GM04504 (cell line): ENCODE data around the gene MRM2.

ENCODE experiments used
- DNase-seq: peaks from one replicate; pipeline ENCODE4 v3.0.0-alpha.2; 2012; ENCODE audit warnings: low read depth

The MRM2 gene

DNA sequence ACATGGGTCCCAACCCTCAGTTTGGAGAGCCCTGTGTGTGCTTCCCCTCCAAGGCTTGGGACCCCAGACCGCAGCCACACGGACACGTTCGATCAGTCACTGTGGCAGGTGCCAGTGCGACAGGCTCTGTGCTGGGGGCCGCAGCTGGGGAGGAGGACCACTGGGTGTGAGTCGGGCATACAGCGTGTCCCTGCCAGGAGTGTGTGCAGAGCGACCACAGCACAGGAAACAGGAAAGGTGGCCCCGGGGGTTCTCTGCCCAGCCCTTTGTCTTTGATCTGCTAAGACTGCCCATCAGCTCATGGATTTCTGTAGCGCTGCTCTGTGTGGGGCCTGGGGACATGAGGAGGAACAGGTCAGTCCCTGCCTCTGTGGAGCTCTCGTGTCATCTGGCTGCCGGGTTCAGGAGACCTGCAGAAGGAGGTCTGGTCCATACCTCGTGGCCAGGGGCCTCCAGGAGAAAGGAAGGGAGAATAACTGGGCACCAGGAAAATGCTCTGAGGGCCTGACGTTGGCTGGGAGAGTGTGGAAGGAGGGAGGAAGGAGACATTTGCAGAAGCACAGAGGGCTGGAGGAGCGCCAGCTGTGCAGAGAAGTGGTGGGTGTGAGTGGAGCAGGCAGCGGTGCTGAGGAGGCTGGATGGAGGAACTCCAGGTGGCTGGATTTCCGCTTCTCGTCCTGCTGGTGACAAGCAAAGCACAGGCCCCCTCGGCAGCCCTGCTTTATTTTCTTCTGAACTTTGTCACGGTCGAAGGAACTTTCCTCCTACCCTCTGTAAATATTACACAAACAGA lies 4.1 kb upstream of the MRM2 start:
- DNase-seq = no peak

DNA sequence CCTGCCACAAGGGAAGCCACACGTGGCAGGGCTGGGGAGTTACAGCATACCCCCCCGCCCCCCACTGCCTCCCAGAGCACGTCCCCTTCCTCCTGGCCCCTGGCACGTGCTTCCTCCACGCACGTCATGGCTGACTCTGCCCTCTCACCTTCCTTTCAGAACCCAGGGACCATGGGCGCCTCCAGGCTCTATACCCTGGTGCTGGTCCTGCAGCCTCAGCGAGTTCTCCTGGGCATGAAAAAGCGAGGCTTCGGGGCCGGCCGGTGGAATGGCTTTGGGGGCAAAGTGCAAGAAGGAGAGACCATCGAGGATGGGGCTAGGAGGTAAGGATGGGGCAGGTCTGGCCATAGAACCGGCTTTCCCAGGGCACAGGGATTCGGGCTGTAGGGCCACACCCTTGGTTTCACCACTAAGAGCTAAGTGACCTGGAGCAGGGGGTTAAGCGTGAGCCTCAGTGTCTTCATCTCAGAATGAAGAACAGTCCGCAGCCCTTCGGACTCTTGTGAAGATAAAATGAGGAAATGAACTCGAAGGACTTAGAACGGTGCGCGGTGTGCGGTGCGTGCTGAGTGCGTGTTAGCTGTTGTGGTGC lies 2.5 kb upstream of the MRM2 start:
- DNase-seq = no peak

DNA sequence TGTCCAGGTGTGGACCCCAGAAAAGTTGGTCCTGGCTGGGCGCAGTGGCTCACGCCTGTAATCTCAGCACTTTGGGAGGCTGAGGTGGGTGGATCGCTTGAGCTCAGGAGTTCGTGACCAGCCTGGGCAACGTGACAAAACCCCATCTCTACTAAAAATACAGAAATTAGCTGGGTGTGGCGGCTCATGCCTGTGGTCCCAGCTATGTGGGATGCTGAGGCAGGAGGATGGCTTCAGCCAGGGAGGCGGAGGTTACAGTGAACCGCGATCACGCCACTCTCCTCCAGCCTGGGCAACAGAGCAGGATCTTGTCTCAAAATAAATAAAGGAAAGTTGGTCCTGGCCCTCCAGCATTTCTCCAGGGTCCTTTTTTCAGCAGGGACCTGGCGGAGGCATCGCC lies 1.5 kb upstream of the MRM2 start:
- no peak for DNase-seq

DNA sequence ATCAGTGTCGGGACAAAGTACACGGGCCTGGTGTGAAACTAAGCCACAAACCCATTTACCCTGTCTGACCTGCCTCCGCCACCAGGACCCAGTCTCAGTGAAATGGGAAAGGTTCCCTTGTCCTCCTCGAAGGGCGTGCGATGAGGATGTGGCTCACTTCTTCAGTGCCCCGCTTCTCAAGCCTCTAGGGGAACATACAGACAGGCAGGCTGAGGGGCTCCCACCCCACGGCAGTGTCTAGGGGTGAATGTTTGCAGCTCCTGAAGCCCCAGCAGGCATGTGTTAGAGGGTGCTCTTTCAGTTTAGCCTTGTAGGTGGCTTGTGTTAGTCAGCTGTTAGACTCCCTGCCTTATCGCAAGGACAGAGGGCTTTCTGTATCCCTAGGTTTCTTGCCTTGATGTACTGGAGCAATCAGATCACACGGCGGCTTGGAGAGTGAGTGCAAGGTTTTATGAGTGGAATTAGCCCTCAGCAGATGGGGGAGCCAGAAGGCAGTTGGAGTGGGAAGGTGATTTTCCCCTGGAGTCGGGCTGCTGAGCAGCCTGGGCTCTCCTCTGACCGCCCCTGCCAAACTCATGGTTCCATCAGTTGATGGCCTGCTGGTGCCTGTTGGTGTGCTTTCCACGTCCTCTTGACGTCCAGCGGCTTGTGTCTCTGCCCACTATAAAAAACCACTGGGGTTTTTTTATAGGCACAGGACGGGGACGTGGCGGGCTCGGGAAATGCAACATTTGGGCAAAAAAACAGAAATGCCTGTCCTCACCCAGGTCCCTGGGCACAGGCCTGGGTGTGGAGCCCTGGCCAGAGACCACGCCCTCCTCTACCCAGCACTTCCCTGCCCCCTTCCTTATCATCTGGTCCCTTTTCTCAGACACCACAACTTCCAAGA lies 780 bp upstream of the MRM2 start:
- no peak for DNase-seq

DNA sequence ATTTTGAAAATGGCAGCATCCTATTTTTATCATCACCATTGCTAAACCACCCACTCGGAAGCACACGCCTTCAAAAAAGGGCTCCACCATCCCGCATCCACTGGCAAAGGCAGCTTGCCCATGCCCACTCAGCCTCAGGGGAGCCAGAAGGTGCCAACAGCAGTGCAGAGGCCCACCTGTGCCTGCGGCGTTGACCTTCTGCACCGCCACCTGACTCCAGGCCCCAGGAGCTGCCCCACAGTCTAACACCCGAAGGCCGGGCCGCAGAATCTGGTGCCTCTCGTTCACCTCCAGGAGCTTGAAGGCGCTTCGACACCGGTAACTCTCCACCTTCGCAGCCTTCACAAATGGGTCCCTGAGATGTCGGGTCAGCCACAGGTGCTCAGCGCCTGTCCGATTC lies 2.8 kb downstream of the MRM2 start:
- no peak for DNase-seq

DNA sequence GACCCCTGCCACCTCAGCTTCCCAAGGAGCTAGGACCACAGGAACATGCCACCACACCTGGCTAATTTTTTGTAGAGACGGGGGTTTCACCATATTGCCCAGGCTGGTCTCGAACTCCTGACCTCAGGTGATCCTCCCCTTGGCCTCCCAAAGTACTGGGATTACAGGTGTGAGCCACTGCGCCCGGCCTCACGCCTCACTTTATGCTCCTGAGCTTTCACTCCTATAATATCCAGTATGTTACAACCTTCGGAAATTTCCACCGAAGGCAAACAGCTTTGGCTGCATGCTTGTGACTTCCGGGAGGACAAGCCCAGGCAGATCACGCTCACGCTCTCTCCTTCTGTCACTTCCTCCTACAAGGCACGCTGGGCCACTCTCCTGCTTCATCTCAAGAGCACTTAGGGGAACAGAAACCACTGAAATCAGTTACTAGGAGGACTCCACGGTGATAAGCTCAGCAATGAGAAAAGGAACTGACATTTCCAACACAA lies 4.8 kb downstream of the MRM2 start:
- no peak for DNase-seq

DNA sequence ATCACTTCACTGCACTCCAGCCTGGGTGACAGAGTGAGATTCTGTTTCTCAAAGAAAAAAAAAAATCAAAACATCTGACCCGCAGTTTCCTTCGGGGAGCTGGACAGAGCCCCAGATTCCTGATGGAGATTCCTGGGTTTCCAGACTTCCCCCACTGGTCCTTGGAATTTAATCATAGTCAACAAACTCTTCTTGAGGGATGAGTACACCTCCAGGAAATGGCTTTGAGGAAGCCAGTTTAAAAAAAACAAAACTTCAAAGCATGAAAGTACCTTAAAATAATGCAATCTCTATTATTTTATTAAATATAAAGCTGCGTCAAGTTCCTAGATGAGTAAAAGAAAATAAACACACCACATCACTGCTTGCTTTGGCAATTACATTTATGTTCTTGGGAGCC lies 8.1 kb downstream of the MRM2 start:
- no peak for DNase-seq

DNA sequence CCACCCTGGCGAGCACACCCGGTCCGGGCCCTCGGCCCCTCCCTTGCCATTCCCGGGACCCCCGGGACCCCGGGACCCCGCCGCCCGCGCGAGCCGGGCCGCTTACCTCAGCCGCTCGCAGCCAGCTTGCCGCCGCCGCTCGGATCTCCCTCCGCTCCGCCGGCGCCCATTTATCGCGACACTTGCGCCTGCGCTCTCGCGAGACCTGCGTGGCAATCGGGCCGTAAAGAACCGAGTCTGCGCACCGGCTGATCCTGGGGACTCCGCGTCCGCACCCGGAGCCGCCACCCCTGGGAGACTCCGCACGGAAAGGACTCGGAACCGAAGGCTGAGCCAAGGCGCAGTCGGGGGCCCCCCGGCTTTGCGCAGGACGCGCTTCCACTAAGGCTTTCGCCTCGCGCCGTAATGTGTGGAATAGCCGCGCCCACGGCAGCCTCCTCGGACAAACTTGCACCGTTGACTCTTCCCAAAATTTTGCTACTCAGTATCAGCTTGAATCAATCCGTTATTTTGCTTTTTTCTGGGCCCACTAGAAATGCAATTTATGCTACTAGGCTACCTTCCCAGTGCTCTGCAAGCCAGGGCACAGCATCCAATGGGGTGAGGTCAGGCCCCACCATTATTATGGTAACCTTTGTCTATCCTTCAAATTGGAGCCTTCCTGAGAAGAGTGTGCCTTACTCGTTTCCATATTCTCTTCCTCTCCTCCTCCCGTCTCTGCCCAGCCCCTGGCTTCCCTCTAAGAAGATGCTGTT lies 9.1 kb downstream of the MRM2 start, which contains the start of gene MAD1L1:
TSS of gene MAD1L1 (minus strand) at position 180 of the 755 bp plus-strand sequence. CDS start 2,812 bp downstream, outside the sequence.
- peak; percentile 82 for DNase-seq

DNA sequence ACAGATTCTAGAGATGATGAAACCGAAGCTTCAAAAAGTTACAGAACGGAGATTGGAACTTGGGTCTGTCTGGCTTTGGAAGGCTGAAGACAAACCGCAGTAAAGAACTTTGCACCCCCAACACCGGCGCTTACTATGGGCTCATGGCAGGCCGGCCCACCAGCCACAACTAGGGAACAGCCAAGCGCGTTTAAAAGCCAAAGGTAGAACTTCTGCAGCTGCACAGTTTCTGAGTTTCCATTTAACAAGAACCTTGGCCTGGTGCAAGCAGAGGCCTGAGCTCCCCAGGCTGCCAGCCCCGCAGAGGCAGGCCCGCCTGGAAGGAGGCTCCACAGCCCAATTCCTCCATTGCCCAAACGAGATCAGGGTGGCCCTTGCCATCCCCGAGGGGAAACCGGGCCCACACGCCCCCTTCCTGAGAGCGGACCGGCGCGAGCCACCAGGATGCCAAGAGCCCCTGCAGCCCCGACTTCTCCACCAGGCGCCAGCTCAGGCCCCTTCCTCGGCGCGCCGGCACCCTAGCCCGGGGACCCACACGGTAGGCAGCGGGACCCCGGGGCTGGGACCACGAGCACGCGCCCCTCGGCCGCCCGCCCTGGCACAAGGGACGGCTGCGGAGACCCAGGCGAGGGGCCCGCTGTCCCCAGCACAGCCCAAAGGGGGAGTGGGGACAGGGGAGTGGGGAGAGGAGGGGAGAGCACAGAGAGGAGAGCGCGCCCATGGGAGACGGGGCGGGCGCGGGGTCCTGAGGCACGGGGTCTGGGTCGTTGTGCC lies 9.8 kb downstream of the MRM2 start:
- no peak for DNase-seq

DNA sequence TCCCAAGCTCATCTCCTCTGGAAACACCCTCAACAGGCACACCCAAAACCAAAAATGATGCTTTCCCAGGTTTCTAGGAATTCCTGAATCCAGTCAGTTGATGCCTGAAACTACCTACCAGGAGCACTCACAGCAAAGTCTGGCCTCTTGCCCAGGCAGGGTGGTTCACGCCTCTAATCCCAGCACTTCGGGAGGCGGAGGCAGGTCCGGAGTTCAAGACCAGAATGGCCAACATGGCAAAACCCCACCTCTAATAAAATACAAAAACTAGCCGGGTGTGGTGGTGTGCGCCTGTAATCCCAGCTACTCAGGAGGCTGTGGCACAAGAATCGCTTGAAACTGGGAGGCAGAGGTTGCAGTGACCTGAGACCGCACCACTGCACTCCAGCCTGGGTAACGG lies 11.1 kb downstream of the MRM2 start:
- DNase-seq = no peak

DNA sequence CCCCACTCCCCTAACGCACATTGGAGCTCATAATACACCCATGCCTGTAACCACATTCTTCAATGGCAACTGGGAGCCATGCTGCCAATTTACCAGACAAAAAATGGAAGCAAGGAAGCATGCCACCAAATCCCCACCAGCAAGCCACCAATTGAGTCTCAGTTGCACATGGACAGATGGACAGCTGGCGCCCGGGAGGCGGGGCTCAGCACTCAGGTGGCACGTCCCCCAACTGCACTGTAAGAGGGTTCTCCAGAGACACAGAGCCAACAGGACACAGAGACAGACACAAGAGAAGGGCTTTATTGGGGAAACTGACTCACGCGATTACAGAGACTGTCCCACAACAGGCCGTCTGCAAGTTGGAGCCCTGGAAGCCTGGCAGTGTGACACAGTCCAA lies 11.8 kb downstream of the MRM2 start:
- no peak for DNase-seq

DNA sequence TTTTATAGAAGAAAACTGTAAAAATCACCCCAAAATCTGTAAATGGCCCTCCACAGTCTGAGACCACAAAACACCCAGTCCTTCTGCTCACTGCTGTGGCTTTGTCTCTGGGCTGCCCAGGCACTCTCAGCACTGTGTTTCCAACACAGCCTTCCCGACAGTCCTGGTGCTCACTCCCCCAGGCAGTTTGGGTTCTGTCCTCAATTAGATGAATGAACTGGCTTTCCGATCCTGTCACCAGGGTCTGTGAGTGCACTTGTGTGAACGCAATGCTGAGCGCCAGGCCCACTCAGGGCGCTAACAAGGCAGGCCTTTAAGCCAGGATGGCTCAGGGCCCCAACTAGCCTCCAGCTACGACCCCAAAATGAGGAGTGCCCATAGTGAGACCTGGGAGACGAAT lies 12.5 kb downstream of the MRM2 start:
- DNase-seq = no peak

DNA sequence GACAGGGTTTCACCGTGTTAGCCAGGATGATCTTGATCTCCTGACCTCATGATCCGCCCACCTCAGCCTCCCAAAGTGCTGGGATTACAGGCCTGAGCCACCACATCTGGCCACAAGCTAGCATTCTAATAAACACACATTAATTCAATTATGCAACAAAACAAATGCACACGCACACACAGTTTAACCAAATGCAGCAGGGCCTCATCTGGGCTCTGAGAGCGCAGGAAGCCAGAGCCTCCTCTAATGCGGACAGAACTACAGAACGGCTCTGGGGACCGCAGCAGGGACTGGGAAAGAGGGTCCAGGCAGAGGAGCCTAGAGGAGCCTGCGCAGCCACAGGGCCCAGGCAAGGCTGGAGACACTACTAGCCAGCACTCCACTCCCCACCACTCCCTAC lies 13.1 kb downstream of the MRM2 start:
- no peak for DNase-seq

DNA sequence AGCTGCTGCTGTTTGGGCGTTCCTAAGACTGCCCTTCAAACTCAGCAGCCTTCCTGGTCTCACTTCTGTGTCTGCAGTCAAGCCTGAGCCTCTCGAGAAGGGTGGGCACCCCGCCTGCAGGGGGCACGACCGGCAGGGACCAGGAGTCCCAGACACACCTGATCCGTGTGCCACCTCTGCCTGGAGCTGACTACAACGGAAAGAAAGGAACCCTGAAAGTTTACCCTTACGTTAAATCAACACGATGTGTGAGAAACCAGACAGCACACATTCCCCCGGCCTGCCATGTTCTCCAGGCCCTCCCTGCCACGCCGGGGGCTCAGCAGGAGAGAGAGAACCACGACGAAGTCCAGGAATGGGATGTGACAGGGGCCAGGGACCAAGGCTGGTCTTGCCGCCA lies 14.3 kb downstream of the MRM2 start:
- no peak for DNase-seq

DNA sequence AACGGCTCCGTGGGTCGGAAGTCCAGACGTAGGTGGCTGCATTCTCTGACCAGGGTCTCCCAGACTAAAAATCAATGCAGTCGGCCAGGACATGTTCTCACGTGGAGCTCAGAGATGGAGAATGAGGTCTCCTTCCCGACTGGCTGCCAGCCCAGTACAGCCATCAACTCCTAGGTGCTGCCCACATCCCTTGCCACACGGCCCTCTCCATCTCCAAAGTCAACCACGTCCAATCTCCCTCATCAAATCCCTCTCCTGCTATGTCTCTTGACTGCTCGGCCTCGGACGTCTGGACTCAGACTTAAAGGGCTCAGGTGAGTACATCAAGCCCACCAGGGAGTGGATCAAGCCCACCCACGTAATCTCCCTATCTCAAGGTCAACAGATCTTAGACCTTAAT lies 16.2 kb downstream of the MRM2 start:
- no peak for DNase-seq

DNA sequence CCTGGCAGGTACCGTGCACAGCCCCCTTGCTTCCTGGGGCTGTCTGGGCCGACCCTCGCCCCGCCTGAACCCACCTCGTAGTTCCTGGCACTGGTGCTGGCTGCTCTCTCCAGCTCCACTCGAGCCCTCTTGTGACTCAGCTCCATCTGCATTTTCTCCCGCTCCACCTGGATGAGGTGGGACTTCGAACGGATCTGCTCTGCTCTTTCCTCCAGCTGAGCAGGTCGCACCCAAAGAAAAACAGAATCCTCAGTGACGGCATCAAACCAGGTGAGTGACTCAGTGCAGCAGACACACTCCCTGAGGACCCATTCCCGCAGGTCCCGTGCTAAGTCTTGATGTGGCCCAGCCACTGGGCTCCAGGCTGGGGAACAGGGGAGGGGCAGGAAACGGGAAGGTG lies 16.7 kb downstream of the MRM2 start:
- DNase-seq = no peak

DNA sequence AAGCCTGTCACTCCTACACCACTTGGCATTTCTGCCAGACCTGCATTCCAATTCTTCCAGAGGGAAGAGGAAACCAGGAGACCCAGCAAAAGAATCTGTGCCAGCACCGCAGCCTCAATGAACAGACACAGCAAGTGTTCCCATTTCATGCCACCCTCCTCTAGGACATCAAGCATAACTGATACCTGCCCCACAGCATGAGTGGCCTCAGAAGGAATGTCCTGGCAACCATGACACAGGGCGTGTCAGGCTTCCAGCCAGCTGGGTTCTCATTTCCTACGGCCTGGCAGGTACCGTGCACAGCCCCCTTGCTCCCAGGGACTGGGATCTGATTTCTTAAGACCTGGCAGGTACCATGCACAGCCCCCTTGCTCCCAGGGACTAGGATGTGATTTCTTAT lies 17.1 kb downstream of the MRM2 start:
- no peak for DNase-seq

DNA sequence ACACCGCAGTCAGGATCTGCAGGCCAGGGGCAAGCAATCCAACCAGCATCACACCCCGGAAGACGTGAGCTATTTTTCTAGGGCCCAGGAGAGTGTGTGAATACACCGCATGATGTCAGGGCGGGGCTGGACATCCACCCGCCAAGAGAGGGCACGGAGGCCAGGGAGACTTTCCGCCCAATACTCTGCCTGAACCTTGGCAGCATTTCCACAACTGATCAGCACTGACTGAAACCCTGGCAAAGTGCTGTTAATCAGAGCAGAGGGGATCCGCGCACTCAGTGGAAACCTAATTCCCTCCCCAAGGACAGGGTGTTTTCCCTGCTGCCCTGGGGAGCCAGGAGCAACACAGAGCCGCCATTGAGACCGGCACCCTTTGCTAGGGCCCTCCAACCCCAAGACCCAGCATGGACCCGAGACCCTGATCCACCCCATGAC lies 17.5 kb downstream of the MRM2 start:
- no peak for DNase-seq

DNA sequence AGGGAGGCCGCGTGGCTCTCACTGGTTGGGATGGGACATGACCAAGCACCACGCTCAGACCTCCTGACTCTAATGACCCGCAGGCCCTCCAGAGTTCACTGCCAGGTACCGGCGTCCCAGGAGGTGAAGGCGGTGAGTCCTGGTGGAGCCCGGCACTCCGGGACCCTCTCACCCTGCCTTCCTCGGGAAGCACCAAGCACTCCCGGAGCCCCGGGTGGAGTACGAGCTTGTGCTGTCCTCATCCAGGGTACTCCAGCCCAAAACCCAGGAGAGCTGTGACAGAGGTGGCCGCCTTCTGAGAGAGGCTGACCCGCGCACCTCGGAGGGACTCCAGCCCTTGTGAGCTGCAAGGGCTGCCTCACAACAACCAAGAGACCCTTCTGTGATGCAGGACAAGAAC lies 18.7 kb downstream of the MRM2 start:
- no peak for DNase-seq

DNA sequence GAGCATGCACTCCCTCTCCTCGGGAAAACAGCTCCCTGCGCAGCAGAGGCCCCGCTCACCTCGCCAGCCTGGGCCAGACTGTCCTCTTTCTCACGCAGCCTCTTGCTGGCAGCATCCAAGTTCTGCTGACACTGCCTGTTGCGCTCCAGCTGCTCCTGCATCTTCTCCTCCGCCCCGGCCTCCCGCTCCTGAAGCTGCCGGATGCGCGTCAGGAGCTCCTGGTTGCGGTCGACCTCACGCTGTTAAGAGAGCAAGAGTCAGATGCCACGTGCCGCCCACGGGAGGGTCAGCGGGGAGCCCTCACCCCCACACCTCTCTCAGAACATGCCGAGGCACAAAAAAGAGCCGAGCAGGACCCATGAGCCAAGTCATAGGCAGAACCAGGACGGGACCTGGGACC lies 19.5 kb downstream of the MRM2 start:
- no peak for DNase-seq

DNA sequence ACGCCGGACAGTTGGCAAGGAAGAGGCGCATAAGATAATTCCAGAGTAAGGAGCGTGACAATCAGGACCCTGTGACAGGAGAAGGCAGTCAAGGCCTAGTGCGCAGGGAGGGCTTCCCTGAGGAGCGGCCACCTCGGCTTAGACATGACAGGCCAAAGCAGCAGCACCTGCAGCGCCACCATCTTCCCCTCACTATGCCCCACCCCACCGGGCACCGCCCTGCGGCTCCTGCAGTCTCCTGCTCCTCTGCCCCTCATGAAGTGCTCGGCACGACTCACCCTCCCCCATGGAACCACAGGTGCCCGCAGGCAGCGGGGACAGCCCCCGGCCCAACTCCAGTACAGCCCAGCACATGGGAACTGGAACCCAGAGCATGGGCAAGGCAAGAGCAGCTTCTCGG lies 21.1 kb downstream of the MRM2 start:
- DNase-seq = no peak
